SKM-1 treated with dmso at 0.1 percent for 144 hours (cell line): ENCODE data around the gene A4GALT.

Experiments used
- DNase-seq: peaks from one replicate; lab custom pipeline; 2025; ENCODE audit not compliant: unreplicated experiment; lab: John Stamatoyannopoulos, UW

The A4GALT gene

GRCh38 chr22:42704896-42705295 is 15.8 kb downstream of the A4GALT start:
- no peak for DNase-seq

- no peak for DNase-seq
Measured at GRCh38 chr22:42702675-42703074, 18.0 kb downstream of the A4GALT start.

GRCh38 chr22:42701694-42702093 is 19.0 kb downstream of the A4GALT start:
- DNase-seq = no peak

- DNase-seq = no peak
Measured at GRCh38 chr22:42700901-42701300, 19.8 kb downstream of the A4GALT start.

DNA sequence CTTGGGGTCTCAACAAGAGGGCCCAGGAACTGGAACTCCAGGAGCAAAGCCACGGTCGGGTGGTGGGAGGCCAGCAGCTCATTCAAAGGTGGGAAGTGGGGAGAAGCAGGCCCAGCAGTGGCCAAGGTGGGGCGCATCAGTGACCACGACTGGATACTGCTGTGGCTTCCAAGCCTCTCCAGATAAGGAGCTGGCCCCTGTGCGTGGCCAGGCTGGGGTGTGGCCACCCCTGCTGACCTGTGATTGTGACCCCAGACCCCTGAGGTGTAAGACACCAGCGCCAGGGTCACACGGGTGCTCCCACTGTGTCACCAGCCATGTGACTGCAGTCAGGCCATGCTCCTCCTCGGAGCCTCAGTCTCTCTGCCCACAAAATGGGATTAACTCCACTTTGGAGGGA is 20.3 kb downstream of the A4GALT start:
- DNase-seq = no peak

DNA sequence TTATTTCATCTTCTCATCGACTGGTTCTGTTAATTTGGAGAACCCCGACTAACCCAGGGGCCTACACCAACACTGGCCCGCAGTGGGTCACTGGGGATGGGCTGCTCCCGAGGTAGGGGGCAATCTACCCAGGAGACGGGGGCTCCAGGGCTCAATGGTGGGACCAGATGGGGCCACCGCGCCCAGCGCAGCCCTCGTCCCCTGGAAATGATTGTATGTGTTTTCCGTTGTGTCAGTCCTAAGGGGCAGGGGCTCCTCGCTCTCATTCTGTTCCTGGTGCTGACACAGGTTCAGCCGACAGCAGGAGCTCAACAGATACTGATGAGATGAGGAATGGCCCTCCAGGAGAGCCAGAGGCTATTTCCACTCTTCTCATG is 20.7 kb downstream of the A4GALT start:
- DNase-seq = no peak

- DNase-seq = no peak
Measured at GRCh38 chr22:42699281-42699975, 21.2 kb downstream of the A4GALT start.

GRCh38 chr22:42697542-42698013 is 23.1 kb downstream of the A4GALT start:
- no peak for DNase-seq

- DNase-seq = no peak
Measured at GRCh38 chr22:42696331-42696967, 24.2 kb downstream of the A4GALT start.

DNA sequence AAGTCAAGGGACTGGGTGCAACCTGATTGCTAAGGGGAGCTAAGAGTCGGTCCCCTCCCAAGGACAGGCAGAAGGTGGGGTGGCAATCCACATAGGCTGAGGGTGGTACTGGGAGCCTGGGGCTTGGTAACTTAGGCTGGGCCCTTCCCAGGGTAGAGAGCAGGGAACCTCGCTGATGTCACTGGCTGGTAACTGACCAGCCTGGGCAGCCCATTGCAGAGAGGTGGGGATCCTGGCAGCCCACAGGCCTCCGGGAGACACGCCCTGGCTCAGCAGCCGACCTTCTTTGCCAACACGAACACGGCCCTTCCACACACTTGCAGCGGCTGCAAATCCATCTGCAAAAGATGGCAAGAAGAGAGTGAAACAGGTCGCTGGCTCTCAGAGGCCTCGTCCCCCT is 25.4 kb downstream of the A4GALT start:
- DNase-seq = no peak

GRCh38 chr22:42693763-42694683 is 26.6 kb downstream of the A4GALT start:
- DNase-seq = no peak

DNA sequence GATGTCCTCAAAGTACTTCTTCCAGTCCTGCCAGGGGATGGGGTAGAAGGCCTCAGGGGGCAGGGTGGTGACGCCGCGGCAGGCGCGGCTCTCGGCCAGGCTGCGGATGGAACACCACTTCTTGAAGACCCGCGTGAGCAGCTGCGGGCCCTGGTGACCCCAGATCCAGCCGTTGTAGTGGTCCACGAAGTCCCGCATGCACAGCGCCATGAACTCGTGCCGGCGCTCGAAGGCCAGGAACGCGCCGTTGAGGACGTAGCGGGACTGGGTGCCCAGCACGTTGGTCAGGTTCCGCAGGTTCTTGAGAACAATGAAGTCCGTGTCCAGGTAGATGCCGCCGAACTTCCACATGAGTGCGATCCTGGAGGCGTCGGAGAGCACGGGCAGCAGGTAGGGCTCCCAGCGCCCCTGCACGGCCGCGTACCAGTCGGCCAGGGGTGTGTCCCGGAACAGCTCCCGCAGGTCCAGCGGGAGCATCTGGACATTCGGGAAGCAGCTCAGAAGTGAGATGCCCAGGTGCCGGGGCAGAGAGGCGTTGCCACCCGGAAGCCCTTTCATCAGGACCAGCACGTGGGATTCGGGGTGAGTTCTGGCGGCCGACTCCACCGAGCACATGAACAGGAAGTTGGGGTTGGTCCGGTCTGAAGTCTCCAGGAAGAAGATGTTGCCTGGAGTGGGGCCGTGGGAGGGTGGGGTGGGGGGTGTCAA is 27.5 kb downstream of the A4GALT start:
- DNase-seq = no peak

DNA sequence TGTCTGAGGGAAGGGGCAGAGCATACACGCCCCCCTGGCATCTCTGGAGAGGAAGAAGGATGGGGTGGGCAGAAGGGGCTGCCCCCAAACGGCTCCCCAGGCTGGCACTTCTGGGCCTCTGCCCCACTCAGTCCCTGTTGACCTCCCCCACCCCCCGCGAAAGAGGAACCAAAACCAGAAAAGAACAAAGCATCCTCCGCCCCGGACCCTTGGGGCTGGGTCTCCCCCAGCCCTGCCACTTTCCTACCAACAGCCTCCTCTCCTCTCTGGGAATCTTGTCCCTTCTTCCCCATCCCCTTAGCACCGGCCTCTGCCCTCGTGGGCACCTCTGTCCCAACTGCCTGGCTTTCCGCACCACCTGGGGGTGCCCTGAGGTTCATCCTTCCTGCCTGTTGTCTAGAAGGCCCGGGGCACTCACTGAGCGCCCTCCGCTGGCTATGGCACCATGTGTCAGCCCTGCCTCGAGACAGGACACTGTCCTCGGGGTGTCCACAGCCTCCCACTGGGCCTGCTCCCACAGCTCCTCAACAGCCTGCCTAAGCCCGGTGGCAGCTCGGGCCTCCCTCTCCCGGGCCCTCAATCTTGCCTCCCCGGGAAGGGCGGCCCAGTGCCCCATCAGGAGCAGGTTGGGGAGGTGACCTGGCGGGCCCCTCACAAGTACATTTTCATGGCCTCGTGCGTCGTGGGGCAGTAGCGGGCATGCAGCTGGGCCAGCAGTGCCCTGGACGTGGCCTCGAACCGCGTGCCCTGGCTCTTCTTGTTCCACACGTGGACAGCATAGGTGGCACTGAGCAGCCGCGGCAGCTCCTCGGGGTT is 28.2 kb downstream of the A4GALT start:
- no peak for DNase-seq

DNA sequence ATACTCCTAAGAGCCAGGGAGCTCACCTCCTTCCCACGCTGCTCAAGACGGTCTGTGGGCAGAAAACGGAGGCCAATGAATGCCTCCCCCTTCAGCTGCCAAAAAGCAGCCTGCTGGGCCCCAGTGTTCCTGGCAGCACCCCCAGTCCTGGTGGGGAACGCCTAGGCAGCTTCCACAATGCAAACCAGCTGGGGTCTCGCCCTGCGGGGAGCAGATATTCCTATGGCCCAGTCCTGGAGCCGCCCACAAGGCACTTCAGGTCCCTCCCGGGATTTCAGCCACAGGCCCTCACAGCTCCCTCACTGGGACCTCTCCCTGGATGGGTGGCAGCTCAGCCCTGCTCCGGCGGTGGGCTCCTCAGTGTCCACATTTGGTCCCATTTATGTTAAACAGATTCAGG is 29.2 kb downstream of the A4GALT start:
- no peak for DNase-seq

DNA sequence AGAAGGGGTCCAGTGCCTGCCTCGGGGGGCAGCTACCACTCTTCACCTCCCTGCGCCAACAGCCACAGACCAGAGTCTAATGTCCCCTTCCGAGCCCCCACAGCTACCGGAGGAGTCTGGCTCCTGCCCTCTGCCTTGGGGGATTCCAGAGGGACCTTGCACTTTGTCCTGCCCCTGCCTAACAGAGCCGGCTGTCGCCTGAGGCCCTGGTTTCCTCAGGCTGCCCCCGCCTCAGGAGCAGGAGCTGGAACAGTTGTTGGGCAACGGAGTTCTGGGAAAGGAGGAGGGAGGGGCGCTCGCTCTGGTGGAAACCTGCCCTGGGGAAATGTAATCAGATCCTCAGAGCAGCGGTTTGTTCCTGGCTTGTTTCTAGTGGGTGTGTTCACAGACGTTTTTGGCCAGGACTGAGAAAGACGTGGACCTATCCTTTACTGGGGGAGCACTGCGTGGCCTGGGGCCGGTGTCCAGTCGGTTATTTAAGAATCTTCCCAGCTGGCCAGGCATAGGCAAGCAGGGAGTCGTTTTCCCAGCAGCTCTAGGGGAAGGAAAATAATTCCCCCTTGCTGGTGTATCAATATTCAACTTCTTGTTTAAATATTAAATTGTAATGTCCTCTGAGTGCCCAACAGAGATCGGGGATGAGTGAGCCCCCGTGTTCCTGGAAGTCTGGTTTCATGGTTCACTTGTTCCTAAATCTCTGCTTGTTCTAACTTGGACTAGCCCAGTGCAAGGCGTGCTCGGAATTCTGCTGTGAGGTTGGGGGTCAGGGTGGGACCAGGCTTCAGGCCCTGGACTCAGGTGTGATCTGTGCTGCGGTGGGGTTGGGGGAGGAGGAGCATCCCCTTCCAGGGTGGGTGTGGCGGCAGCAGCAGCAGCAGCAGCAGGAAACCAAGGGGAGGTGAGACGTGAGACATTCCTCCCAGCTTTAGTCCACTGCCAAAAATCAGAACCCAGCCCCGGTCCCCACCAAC is 32.1 kb downstream of the A4GALT start:
- DNase-seq = no peak

- DNase-seq = no peak
Measured at GRCh38 chr22:42686756-42687491, 33.7 kb downstream of the A4GALT start.

DNA sequence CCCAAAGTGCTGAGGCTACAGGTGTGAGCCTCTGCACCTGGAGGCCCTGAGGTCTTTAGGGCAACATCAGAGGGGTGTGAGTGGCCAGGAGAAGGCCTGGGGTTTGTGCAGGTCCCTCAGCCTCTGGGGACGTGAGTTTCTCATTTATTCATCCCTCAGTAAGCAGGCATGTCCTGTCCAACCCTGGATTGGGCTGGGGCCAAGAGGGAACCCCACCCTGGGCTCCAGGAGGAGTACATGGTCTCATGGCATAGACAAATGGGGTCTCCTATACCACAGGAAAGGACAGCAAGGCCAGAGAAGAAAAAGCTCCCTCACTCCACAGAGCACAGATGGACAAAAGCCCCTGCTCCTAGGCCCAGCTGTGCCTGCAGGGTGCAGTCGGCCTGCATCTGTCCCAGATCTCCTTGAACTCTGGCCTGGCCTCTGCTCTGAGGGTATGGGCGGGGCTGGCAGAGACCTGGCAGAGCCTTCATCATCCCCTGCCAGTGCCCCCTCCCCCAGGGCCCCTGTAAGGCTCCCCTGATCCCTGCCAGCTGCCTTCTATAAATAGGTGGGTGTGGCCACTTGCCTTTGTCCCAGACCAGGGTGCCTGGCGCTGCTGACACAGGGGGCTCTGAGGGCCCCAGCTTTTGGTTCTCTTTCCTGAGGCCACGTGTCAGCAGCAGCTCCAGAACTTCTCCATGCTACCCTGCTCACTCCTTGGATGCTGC is 34.6 kb downstream of the A4GALT start:
- no peak for DNase-seq
